Upper lobe of left lung (tissue), 4 donors: ENCODE data around the gene FHL3.

Experiments used
- CTCF ChIP-seq, 6 experiments: fragments of 450-650 bp in 4 of 6; fragments of 200-600 bp in 2 of 6; sonication (generic) in 2 of 6; IDR thresholded peaks; one replicate each; pipeline ENCODE4 v1.5.1; 2016 to 2019; ENCODE audit warnings: antibody characterized with exemption in 6 of 6
- EP300 ChIP-seq, 4 donors: sonication (generic); formaldehyde crosslinking; IDR thresholded peaks; one replicate each; pipeline ENCODE4 v1.5.1; 2017; ENCODE audit warnings: antibody characterized with exemption in 4 of 4, control low read depth in 2 of 4
- POLR2A ChIP-seq, 4 donors: fragments of 450-650 bp; IDR thresholded peaks; one replicate each; pipeline ENCODE4 v1.5.1; 2016 to 2017; ENCODE audit warnings: antibody characterized with exemption in 4 of 4, mild to moderate bottlenecking in 2 of 4
- POLR2AphosphoS5 ChIP-seq, 2 donors: sonication (generic); formaldehyde crosslinking; IDR thresholded peaks; one replicate each; pipeline ENCODE4 v1.5.1; 2017; ENCODE audit warnings: antibody characterized with exemption in 2 of 2

GRCh38 chr1:37955685-37956084 is 49.6 kb downstream of the FHL3 start:
- TF ChIP-seq POLR2A (IDR thresholded peaks at IDR 0.05) (no peak), CTCF (IDR thresholded peaks at IDR 0.05) (no peak), POLR2AphosphoS5 (IDR thresholded peaks at IDR 0.05) (no peak), EP300 (IDR thresholded peaks at IDR 0.05) (no peak)
